Ishikawa (cell line): ENCODE measurements around the gene CEP250.

Experiments
- CEBPB ChIP-seq: IDR thresholded peaks from 2 replicates; pipeline ENCODE4 v1.6.1; 2012
- CREB1 ChIP-seq: IDR thresholded peaks from 2 replicates; pipeline ENCODE4 v1.6.1; 2012; ENCODE audit warnings: low read depth
- EGR1 ChIP-seq: IDR thresholded peaks from 2 replicates; pipeline ENCODE4 v1.6.1; 2012
- EP300 ChIP-seq: IDR thresholded peaks from 2 replicates; pipeline ENCODE4 v1.6.1; 2012; ENCODE audit warnings: borderline replicate concordance
- FOXM1 ChIP-seq: IDR thresholded peaks from 2 replicates; pipeline ENCODE4 v1.6.1; 2012; ENCODE audit warnings: low read depth, borderline replicate concordance
- NFIC ChIP-seq: IDR thresholded peaks from 2 replicates; pipeline ENCODE4 v1.6.1; 2012
- RAD21 ChIP-seq: IDR thresholded peaks from 2 replicates; pipeline ENCODE4 v1.6.1; 2012; ENCODE audit warnings: low read depth
- TAF1 ChIP-seq: IDR thresholded peaks from 2 replicates; pipeline ENCODE4 v1.6.1; 2012; ENCODE audit warnings: low read depth, mild to moderate bottlenecking
- TCF12 ChIP-seq: IDR thresholded peaks from 2 replicates; pipeline ENCODE4 v1.6.1; 2012; ENCODE audit warnings: low read depth
- TEAD4 ChIP-seq: IDR thresholded peaks from 2 replicates; pipeline ENCODE4 v1.6.1; 2012
- USF1 ChIP-seq: IDR thresholded peaks from 2 replicates; pipeline ENCODE4 v1.6.1; 2012
- YY1 ChIP-seq: IDR thresholded peaks from 2 replicates; pipeline ENCODE4 v1.6.1; 2012; ENCODE audit warnings: low read depth
- ZBTB7A ChIP-seq: IDR thresholded peaks from 2 replicates; pipeline ENCODE4 v1.6.1; 2012; ENCODE audit warnings: low read depth
- TF ChIP-seq, protein P1 (sequence below): IDR thresholded peaks from 2 replicates; pipeline ENCODE4 v1.6.1; 2012
- TF ChIP-seq, protein P2 (sequence below): IDR thresholded peaks from 2 replicates; pipeline ENCODE4 v1.6.1; 2012; ENCODE audit warnings: low read depth, mild to moderate bottlenecking

CEP250 gene

GRCh38 chr20:35462351-35462750 is 7.0 kb downstream of the CEP250 start:
- TF ChIP-seq FOXM1 (no peak), TEAD4 (no peak), RAD21 (no peak)

DNA sequence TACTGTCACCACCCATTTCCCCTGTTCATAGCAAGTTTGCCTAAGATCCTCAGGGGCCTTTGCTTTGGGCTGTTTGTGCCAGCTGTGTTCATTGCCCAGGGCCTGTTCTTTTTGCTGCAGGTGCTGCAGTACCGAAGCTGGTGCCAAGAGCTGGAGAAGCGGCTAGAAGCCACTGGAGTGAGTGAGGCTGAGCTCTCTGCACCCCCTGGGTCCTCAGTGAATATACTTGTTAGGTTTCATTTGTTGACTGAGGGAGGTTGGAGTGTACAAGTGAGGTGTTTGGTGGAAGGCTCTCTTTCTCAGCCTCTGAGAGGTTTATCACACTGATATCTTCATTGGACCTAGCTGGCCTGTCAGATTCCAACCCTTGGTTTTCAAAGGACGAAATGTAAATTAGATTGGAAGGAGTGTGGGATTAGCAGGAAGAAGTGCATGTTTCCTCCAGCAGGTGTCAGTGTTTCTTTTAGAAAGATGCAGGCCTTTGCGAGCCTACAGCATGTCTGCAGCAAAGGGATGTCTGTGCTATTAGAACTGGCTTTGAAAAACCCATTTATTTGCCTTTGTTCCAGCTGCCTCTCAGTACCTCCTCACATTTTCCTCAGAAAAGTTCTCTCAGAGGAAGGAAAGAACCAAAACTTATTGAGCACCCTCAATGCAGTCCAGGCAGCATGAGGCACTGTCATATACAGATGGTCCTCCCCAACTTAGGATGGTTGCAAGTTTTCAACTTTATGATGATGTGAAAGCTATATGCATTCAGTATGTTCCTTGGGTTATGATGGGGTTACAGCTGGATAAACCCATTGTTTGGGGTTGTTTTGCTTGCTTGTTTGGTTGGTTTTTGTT is 8.3 kb downstream of the CEP250 start:
- TF ChIP-seq EP300 (no peak), RAD21 (peak; percentile 84)

GRCh38 chr20:35465976-35466375 is 10.6 kb downstream of the CEP250 start:
- TF ChIP-seq TCF12: no peak
- TF ChIP-seq, protein P1, sequence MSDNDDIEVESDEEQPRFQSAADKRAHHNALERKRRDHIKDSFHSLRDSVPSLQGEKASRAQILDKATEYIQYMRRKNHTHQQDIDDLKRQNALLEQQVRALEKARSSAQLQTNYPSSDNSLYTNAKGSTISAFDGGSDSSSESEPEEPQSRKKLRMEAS: no peak
- no peak for TF ChIP-seq FOXM1
- no peak for TF ChIP-seq USF1
- TF ChIP-seq YY1: no peak
- TF ChIP-seq EGR1: no peak
- TF ChIP-seq, protein P2, sequence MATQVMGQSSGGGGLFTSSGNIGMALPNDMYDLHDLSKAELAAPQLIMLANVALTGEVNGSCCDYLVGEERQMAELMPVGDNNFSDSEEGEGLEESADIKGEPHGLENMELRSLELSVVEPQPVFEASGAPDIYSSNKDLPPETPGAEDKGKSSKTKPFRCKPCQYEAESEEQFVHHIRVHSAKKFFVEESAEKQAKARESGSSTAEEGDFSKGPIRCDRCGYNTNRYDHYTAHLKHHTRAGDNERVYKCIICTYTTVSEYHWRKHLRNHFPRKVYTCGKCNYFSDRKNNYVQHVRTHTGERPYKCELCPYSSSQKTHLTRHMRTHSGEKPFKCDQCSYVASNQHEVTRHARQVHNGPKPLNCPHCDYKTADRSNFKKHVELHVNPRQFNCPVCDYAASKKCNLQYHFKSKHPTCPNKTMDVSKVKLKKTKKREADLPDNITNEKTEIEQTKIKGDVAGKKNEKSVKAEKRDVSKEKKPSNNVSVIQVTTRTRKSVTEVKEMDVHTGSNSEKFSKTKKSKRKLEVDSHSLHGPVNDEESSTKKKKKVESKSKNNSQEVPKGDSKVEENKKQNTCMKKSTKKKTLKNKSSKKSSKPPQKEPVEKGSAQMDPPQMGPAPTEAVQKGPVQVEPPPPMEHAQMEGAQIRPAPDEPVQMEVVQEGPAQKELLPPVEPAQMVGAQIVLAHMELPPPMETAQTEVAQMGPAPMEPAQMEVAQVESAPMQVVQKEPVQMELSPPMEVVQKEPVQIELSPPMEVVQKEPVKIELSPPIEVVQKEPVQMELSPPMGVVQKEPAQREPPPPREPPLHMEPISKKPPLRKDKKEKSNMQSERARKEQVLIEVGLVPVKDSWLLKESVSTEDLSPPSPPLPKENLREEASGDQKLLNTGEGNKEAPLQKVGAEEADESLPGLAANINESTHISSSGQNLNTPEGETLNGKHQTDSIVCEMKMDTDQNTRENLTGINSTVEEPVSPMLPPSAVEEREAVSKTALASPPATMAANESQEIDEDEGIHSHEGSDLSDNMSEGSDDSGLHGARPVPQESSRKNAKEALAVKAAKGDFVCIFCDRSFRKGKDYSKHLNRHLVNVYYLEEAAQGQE: no peak
- TF ChIP-seq CEBPB: no peak

DNA sequence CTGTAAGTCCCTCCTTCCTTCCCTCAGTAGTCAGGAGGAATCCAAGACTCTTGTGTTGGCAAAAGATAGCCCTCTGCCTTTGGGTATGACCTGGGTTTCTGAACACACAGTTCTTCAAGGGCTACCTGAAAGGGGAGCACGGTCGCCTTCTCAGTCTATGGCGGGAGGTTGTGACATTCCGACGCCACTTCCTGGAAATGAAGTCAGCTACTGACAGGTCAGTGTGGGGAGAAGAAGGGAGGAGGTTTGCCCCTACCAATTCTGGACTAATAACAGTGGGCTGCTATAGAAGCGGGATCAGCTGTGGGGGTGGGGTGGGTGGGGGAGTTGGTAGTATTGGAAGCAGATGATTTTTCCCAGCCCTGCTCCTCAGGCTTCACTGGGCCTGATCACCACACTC is 11.5 kb downstream of the CEP250 start:
- TF ChIP-seq FOXM1 (no peak), RAD21 (no peak), TCF12 (no peak), USF1 (no peak), ZBTB7A (no peak), NFIC (no peak), EP300 (no peak), TEAD4 (no peak), YY1 (no peak), EGR1 (no peak), TAF1 (no peak), CEBPB (no peak), CREB1 (no peak)
- TF ChIP-seq, protein P2: no peak
- TF ChIP-seq, protein P1: no peak

- TF ChIP-seq EGR1 (no peak), TAF1 (no peak), RAD21 (no peak), CEBPB (no peak), CREB1 (no peak), TCF12 (no peak), NFIC (no peak), TEAD4 (no peak), ZBTB7A (no peak), EP300 (no peak), USF1 (no peak)
- TF ChIP-seq, protein P2: no peak
- TF ChIP-seq, protein P1: no peak
Measured at GRCh38 chr20:35467339-35468224, 12.2 kb downstream of the CEP250 start.
